CD4-positive, alpha-beta T cell treated with Interleukin-17A for 4 hours (primary cell): ENCODE data around the gene YBX3.
"Not testable (repeated sequence)": the region's sequence is repeated elsewhere in the genome, so short reads cannot be mapped to it uniquely, and the experiment has no call there.

Source experiments
- DNase-seq: peaks from one replicate; pipeline ENCODE4 v3.0.0-alpha.2; 2020; ENCODE audit warnings: mixed read lengths

YBX3 gene

DNA sequence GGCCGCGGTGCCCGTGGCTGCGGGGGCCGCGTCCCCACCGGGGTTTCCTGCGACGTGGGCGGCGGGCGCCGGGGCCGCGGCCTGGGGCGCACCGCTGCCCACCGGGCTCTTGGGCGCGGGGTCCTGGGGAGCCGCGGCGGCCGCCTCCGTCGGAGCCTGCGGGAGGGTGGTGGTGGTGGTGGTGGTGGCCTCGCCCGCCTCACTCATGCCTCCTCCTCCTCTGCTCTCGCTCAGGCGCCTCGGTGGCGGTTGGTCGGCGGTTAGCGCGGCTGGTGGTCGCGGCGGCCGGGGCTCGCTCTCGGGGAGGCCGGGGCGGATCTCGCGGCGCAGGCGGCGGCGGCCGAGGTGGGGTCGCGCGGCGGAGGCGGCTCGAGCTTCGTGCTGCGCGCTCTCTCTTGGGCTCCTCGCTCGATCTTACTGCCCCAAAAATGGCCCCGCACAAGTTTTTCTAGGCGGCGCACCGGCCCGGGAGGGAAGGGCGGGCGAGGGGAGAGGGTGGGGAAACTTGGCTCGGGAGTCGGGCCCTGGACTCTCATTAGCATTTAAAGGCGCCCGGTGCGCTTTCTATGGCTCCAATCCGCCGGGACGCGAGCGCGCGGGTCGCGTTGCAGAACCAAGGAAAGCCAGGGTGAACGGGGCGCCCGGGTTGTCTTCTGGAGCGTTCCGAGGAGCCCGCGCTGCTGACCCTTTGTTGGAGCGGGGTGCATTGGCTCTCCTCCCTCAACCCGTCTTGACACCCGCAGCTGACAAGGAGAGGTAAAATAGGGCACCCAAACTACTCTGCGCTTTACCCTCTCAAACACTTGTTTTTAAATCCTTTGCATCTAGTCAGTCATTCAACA lies at the start of gene YBX3:
Gene YBX3 (minus strand): TSS at position 419 of the 842 bp plus-strand sequence. CDS start 212 bp downstream, at position 207.
- DNase-seq, result peak; percentile 23

DNA sequence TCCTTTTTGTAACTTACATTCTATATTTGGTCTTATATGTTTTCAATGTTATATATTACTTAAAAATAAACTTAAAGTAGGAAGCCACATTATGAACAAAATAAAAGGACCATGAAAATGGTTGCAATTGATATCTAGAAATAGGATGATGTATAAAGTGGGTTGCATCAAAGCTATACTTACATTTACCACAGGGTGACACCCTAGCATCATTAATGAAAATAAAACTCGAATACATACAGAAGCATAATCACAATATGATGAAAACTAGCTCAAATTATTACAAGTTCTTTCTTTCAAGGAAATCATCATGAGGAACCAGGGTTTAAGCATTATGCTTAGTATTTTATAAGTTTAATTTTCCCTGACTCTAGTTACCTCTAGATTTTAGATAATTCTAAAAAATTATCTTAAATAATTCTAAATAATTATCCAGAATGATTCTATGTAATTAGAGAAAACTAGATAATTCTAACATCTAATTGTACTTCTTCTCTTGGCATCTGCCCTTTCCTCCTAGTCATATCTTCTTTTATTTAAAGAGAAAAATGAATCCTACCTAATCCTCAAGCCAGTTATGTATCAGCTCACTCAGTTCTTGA lies 48.1 kb upstream of the YBX3 start:
- no peak for DNase-seq

DNA sequence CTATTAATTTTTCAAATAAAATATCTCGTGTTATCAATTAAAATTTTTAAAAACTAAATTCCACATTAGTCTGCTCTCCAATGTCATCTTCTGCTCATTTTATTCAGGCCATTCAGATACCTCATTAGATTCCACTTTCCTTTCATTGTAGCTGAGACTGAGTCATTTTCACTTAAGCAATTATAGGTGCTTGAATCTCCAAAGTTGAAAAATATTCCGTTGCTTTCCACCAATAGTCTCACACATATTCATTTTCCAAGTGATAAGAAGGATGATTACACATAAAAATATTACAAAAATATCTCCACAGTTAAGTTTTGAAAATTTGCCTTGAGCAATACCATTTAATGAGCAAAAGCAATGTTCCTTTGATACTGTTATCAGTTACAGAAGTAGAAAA lies 36.5 kb upstream of the YBX3 start:
- no peak for DNase-seq

DNA sequence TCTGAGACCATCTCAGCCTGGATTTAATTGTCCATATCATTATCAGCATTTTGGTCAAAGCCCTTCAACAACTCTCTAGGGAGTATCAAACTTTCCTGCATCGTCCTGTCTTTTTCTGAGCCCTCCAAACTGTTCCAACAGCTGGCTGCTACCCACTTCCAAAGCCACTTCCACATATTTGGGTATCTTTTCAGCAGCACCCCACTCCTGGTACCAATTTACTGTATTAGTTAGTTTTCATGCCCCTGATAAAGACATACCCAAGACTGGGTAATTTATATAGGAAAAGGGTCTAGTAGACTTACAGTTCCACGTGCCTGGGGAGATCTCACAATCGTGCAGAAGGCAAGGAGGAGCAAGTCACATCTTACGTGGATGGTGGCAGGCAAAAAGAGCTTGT lies 33.1 kb upstream of the YBX3 start:
- no peak for DNase-seq

DNA sequence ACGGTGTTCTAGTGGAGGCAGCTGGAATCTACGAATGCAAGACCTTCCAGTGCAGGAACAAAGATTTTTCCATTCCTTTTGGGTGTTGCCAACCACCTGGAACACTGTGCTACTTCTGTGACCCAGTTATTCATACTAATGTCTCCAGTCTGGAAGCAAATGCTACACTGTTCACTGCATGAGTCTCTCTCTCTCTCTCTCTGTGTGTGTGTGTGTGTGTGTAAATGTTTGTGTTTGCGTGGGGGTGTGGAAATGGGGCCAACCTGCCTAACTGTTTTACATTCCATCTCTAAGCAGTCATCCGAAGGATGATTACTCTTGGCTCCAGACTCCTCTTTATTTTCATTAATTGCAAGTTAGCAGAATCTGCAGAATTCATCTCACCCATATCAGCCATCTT lies 29.9 kb upstream of the YBX3 start:
- no peak for DNase-seq

DNA sequence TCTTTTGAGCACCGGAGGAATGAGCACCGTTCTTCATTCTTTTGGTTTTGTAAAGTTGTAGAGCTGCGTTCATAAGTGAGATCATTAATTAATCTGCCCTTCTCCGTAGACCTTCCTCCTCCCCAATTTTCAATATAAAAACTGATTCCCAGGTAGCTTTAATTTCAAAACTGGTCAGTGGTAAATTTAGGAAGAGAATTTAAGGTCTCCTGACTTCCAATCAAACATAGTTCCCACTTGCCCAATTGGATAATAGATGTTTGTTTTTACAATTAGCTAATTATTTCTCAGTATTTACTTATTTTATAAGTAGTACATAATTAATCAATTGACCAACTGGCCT lies 27.2 kb upstream of the YBX3 start:
- DNase-seq, result no peak

DNA sequence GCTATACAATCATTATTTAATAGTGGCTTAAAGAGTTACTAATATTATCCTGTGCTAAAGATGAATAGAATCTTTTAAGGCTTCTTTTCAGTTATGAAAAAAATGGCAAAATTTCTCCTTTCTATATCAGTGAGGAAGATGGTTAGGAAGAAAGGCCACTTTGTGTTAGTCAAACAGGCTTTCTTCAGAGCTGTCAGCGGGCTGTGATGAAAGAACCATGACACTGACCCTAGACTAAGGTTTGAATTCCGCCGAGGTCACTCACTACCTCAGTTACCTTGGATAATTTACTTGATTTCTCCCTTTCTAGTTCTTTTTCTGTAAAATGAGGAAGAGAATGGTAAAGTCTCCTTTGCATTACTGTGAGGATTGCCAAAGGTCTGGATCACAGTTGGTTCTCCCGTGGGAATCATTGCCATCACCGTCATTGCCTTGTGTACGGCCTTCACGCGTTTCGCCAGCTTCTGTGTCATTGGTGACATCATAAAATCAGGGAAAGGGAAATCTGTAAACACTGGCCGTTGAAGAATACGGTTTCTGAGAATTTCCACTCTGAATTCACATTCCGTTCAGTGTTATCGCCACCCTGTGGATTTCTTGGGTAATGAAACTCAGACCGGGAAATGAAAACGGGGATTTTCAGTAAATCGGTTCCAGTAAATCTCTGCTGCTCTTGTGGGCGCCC lies 26.7 kb upstream of the YBX3 start:
- peak; percentile 60 for DNase-seq

DNA sequence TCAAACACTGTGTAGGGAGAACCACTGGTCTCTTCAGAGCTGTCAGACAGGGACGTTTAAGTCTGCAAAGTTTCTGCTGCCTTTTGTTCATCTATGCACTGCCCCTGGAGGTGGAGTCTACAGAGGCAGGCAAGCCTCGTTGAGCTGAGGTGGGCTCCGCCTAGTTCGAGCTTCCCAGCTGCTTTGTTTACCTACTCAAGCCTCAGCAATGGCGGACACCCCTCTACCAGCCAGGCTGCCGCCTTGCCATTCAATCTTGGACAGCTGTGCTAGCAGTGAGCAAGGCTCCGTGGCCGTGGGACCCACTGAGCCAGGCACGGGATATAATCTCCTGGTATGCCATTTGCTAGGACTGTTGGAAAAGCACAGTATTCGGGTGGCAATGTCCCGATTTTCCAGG lies 24.6 kb upstream of the YBX3 start:
- DNase-seq, result no peak

DNA sequence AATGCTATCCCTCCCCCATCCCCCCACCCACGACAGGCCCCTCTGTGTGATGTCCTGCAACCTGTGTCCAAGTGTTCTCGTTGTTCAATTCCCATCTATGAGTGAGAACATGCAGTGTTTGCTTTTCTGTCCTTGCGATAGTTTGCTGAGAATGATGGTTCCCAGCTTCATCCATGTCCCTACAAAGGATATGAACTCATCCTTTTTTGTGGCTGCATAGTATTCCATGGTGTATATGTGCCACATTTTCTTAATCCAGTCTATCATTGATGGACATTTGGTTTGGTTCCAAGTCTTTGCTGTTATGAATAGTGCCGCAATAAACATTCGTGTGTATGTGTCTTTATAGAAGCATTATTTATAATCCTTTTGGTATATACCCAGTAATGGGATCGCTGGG lies 20.3 kb upstream of the YBX3 start:
- not testable (repeated sequence) for DNase-seq

DNA sequence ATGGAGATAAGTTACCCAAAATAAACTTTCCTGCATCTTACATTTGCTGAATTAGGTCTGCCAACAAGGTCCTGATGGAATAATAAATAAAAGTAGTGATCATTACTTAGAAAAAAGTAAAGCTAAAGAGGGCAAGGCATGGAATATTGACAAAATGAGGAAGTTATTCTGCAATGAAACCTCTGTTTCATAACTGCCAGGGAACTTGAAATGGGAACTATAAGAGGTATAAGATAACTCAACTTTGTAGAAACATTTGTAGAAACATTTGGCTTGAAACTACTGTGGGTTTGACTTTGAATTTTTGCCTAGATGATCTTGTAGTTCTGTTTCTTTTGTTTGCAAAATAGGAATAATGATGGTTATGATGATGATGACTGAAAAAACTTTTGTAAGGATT lies 18.7 kb upstream of the YBX3 start:
- no peak for DNase-seq

DNA sequence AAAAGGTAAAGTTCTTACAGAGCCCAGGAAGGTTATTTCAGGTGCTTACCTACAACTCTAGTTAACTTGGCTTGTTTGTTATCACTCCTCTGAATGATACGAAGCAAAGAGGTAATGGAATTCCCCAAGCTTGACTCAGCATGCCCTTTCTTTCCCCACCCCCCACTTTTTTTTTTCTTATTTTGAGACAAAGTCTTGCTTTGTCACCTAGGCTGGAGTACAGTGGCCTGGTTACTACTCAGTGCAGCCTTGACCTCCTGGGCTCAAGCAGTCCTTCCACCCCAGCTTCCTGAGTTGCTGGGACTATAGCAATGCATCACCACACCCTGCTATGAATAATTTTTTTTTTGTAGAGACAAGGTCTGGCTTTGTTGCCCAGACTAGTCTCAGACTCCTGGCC lies 17.1 kb upstream of the YBX3 start:
- DNase-seq, result no peak

DNA sequence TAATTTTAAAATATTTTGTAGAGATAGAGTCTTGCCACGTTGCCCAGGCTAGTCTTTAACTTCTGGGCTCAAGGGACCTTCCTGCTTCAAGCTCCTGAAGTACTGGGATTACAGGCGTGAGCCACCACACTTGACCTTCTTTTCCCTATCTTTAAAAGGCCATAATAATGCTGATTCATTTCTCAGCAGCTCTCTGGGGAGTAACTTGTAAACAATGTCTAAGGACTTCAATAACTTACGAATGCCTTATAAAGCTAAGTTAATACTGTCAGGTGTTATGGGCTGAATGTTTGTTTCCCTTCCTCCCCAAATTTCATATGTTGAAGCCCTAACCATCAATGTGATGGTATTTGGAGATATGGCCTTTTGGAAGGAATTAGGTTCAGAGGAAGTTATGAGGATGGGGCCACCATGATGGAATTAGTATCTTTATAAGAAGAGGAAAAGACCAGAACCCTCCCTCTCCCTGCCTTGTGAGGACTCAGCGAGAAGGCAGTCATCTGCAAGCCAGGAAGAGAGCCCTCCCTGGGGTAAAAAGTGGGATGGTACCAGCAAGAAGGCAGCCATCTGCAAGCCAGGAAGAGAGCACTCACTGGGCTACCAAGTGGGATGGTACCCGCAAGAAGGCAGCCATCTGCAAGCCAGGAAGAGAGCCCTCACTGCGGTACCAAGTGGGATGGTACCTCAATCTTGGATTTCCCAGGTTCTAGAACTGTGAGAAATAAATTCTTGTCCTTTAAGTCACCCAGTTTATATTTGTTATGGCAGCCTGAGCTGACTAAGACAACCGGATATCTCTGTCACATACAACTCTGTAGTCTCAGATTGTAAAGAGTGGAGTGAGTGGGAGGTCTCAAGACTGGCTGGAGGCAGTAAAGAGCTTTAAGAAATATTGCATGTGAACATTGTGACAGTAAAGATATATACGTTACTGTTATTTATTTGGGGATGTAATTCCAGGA lies 16.3 kb upstream of the YBX3 start:
- DNase-seq, result no peak

DNA sequence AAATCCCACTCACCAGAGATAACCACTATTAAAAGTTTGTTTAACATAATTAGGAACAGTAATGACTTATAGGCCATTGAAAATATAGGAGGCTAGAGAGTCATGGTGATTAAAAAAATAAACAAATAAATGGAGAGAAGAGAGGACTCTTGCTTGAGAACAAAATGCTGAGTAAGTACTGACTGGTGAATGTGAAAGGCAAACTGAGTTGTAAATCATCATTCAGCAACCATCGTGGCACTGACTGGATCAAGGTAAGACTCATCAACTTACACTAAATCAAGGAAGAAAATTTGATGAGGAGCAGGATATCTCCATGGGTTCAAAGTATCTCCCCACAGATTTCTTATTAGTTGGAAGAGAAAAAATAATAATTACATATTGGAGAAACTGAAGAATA lies 14.1 kb upstream of the YBX3 start:
- no peak for DNase-seq

DNA sequence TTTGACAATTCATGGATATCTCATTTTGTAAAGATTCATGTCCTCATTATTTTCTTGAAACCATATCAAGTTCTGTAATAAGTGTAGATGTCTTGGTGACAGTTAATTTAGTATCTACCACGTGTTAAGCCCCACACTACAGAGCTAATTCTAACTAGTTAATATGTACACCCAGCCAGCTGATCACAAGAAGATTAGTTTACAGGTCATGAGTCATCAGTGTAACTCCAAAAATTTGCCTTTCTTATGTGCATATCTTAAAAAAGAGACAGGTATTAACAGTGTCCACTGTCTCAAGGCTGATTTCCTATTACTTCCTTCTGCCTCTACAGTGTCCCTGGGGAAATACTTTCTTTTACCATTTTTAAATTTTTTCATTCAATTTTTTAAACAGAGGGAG lies 13.3 kb upstream of the YBX3 start:
- DNase-seq, result no peak

DNA sequence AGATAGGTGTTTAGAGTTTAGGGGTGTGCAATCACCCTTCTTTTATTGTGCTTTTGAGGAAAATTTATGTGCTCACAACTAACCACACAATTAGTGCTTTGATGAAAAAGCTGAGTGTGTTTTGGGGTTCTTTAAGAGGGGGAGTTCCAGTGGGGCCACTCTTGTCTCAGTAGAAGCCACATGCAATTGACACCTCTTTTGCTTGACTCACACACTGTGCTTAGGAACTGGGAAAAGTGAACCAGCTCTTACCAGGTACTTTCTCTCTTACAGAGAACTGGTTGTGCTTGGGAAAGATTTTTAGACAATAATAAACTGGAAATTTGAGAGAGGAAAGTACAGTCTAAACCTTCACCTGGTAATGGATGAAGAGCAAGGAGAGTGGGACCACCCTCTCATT lies 12.3 kb upstream of the YBX3 start:
- no peak for DNase-seq

DNA sequence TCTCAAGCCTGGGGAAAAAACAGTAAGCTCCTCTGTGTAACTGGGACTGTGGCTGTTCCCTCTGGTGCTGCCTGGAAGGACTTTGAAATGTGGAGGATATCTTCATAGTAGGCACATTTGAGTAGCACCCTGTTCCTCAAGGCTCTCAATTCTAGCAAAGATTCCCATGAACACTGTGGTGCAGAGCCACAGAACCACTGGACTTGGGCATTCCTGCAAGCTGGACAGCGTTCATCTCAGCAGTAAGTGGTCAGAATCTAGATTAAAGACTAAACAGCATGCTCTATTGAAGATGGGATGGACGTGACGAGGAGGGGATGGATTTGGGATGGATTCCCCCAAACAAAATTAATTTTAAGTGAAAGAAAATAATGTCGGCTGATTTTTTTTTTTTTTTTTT lies 9.4 kb upstream of the YBX3 start:
- DNase-seq, result no peak

DNA sequence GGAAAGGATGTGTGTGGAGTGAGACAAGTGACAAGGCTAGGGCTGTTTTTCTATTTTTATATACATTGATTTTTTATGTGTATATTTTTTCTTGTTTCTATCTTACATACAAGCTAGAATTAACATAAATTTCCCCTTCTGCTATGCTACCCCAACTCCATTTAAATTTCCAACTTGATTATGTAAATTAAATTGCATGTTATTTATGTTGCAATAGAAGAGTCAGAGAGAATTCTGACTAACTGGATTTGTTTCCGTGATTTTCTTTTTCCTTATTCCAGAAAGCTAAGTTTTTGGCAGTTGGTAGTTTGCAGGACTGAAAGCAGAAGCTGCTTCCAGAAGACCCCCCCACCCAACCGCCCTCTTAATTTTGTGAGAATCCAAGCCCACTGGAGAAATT lies 8.9 kb upstream of the YBX3 start:
- no peak for DNase-seq

DNA sequence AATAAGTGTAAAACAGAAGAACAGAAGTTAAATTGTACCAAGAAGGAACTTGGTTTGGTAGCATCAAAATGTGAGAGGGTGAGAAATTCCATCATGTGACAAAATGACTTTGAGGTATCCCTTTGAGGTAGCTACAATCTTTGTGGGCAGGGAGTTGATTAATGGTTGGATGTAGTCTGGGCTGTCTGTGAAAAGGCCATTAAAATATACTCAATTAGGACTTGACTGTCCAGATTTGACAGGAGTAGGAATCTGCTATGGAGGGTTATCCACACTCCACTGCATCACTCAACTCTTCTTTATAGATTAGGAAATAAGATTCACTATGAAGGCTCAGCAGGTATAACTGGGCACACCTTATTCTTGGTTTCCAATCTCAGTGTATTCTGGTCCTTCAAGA lies 7.4 kb upstream of the YBX3 start:
- no peak for DNase-seq

DNA sequence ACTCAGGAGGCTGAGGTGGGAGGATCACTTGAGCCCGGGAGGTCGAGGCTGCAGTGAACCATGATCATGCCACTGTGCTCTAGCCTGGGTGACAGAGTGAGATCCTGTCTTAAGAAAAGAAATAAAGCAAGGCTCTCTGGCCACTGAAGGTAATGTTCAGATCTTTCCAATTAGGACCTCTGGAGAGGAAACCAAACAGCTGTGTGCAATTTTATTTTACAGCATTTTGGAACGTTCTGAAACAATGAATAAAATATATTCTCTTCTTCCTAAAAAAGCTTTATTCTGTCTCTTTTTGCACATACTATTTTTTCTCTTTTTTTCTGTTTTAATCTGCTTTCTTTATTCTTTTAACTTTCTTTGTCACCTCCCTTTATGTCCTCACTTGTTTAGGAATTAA lies 5.0 kb upstream of the YBX3 start:
- DNase-seq, result no peak

DNA sequence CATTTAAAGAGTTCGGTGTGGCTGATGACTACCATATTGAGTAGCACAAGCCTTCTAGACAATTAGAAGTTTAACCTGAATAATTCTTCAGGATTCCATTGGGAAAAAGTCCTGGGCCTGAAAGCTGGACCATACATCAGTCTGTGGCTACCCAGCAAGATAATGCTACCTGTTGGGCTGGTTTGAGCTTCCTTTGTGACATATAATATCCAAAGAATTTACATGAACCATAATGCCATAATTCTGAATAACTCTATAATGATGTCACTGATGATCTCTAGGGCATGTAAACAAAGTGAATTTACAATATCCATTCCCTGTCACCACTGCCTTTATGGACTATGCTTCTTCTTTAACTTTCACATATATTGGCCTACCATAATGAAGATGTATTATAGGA lies 3.8 kb upstream of the YBX3 start:
- no peak for DNase-seq

DNA sequence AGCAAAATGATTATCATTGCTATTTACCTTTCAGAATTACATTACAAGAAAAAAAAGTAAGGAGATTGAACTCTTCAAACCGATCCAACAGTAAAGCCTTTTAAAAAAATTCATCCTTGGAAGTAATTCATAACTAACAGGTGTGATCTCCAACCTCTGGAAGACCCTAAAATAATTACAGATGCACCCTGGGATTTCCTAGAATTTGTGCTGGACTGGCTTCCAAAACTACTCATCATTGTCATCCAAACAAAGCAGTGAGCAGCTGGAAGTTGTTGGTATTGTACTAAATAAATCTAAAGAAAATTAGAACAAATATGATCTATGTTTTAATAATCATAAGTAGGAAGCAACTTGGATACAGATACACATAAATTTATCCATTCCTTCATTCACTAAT lies 1.9 kb upstream of the YBX3 start:
- DNase-seq, result no peak

DNA sequence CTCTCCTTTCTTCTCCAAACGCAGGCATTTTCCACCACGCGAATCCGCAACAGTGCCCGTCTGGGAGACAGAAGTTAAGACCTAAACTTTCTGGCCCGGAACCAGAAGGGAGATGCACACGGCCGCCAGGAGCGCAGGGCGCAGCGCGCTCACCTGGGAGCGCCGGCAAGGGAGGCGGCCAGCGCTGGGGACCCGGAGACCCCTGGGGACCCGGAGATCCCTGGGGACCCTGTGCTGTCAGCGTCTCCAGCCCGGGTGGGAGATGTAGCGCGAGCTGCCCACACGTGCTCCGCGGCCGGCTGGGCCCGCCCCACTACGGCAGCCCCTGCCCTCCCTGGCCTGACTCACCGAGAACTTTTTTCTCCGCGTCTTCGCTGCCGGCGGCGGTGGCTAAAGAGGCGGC lies 620 bp downstream of the YBX3 start:
- peak; percentile 30 for DNase-seq
